ENCODE measurements around the gene NDUFA11.
"Not testable (repeated sequence)": the region's sequence is repeated elsewhere in the genome, so short reads cannot be mapped to it uniquely, and the experiment has no call there.

NDUFA11 gene

GRCh38 chr19:5880196-5880595, 23.4 kb downstream of the NDUFA11 start:
- no peak overlapping the region for H3K4me2 ChIP-seq (ENCODE audit: low read depth, low read length, poor library complexity, severe bottlenecking)
- H3K9ac ChIP-seq (ENCODE audit: low read depth, low read length, poor library complexity, severe bottlenecking): no peak overlapping the region
- no peaks in the 10 kb centered on the region for H4K20me1 ChIP-seq (ENCODE audit: insufficient read depth, low read length, poor library complexity, severe bottlenecking)
- H3K36me3 ChIP-seq (ENCODE audit: insufficient read depth, low read length): no peaks in the 10 kb centered on the region
- H3K79me2 ChIP-seq (ENCODE audit: insufficient read depth, low read length): no peaks in the 10 kb centered on the region
- no peak overlapping the region for H2AFZ ChIP-seq (ENCODE audit: low read length)
- no peaks in the 10 kb centered on the region for H3K27me3 ChIP-seq (ENCODE audit: insufficient read depth, low read length, poor library complexity, severe bottlenecking)
- no peaks in the 10 kb centered on the region for H3K9me3 ChIP-seq (ENCODE audit: insufficient read depth, low read depth, low read length)
- no peaks in the 10 kb centered on the region for H3K4me1 ChIP-seq (ENCODE audit: insufficient read depth, low read length, poor library complexity, severe bottlenecking)
- H3K4me3 ChIP-seq (ENCODE audit: low read length, poor library complexity, severe bottlenecking): no peak overlapping the region
- no peak for TF ChIP-seq CTCF (conservative IDR thresholded peaks at IDR 0.05; ENCODE audit: low read length)
- TF ChIP-seq EZH2phosphoT487 (IDR thresholded peaks at IDR 0.05; ENCODE audit: borderline replicate concordance): no peak
- H3K9me2 ChIP-seq (replicated peaks; ENCODE audit: low read depth, low read length): no peaks in the 10 kb centered on the region
- no peaks in the 10 kb centered on the region for H3F3A ChIP-seq (ENCODE audit: low read depth)

GRCh38 chr19:5877882-5878281, 25.7 kb downstream of the NDUFA11 start:
- no peaks in the 10 kb centered on the region for H4K20me1 ChIP-seq (ENCODE audit: insufficient read depth, low read length, poor library complexity, severe bottlenecking)
- no peaks in the 10 kb centered on the region for H3K36me3 ChIP-seq (ENCODE audit: insufficient read depth, low read length)
- no peaks in the 10 kb centered on the region for H3F3A ChIP-seq (ENCODE audit: low read depth)
- no peaks in the 10 kb centered on the region for H3K27me3 ChIP-seq (ENCODE audit: insufficient read depth, low read length, poor library complexity, severe bottlenecking)
- H2AFZ ChIP-seq (ENCODE audit: low read length): no peak overlapping the region
- H3K4me2 ChIP-seq (ENCODE audit: low read depth, low read length, poor library complexity, severe bottlenecking): no peak overlapping the region
- H3K9me3 ChIP-seq (ENCODE audit: insufficient read depth, low read depth, low read length): no peaks in the 10 kb centered on the region
- H3K9me2 ChIP-seq (replicated peaks; ENCODE audit: low read depth, low read length): no peaks in the 10 kb centered on the region
- no peaks in the 10 kb centered on the region for H3K4me1 ChIP-seq (ENCODE audit: insufficient read depth, low read length, poor library complexity, severe bottlenecking)
- no peak overlapping the region for H3K9ac ChIP-seq (ENCODE audit: low read depth, low read length, poor library complexity, severe bottlenecking)
- TF ChIP-seq CTCF (conservative IDR thresholded peaks at IDR 0.05; ENCODE audit: low read length): no peak
- no peak for TF ChIP-seq EZH2phosphoT487 (IDR thresholded peaks at IDR 0.05; ENCODE audit: borderline replicate concordance)
- no peaks in the 10 kb centered on the region for H3K79me2 ChIP-seq (ENCODE audit: insufficient read depth, low read length)
- no peak overlapping the region for H3K4me3 ChIP-seq (ENCODE audit: low read length, poor library complexity, severe bottlenecking)

- no peak overlapping the region for H3K4me3 ChIP-seq (ENCODE audit: low read length, poor library complexity, severe bottlenecking)
- no peaks in the 10 kb centered on the region for H3K79me2 ChIP-seq (ENCODE audit: insufficient read depth, low read length)
- H2AFZ ChIP-seq (ENCODE audit: low read length): no peak overlapping the region
- H3K9me2 ChIP-seq (replicated peaks; ENCODE audit: low read depth, low read length): no peaks in the 10 kb centered on the region
- no peak overlapping the region for H3K9ac ChIP-seq (ENCODE audit: low read depth, low read length, poor library complexity, severe bottlenecking)
- TF ChIP-seq EZH2phosphoT487 (IDR thresholded peaks at IDR 0.05; ENCODE audit: borderline replicate concordance) (no peak), CTCF (conservative IDR thresholded peaks at IDR 0.05; ENCODE audit: low read length) (no peak)
- H3K27me3 ChIP-seq (ENCODE audit: insufficient read depth, low read length, poor library complexity, severe bottlenecking): no peaks in the 10 kb centered on the region
- H3K4me1 ChIP-seq (ENCODE audit: insufficient read depth, low read length, poor library complexity, severe bottlenecking): no peaks in the 10 kb centered on the region
- no peaks in the 10 kb centered on the region for H4K20me1 ChIP-seq (ENCODE audit: insufficient read depth, low read length, poor library complexity, severe bottlenecking)
- no peaks in the 10 kb centered on the region for H3K36me3 ChIP-seq (ENCODE audit: insufficient read depth, low read length)
- H3F3A ChIP-seq (ENCODE audit: low read depth): no peaks in the 10 kb centered on the region
- H3K4me2 ChIP-seq (ENCODE audit: low read depth, low read length, poor library complexity, severe bottlenecking): no peak overlapping the region
- H3K9me3 ChIP-seq (ENCODE audit: insufficient read depth, low read depth, low read length): no peaks in the 10 kb centered on the region
Measured at GRCh38 chr19:5877427-5877826, 26.2 kb downstream of the NDUFA11 start.

- H3K4me1 ChIP-seq (ENCODE audit: insufficient read depth, low read length, poor library complexity, severe bottlenecking); H3K4me3 ChIP-seq (ENCODE audit: low read length, poor library complexity, severe bottlenecking); H4K20me1 ChIP-seq (ENCODE audit: insufficient read depth, low read length, poor library complexity, severe bottlenecking); H3K9me2 ChIP-seq (replicated peaks; ENCODE audit: low read depth, low read length); H3K27me3 ChIP-seq (ENCODE audit: insufficient read depth, low read length, poor library complexity, severe bottlenecking); H3F3A ChIP-seq (ENCODE audit: low read depth); H3K79me2 ChIP-seq (ENCODE audit: insufficient read depth, low read length); H3K4me2 ChIP-seq (ENCODE audit: low read depth, low read length, poor library complexity, severe bottlenecking); H3K9ac ChIP-seq (ENCODE audit: low read depth, low read length, poor library complexity, severe bottlenecking); H3K36me3 ChIP-seq (ENCODE audit: insufficient read depth, low read length); H2AFZ ChIP-seq (ENCODE audit: low read length); H3K9me3 ChIP-seq (ENCODE audit: insufficient read depth, low read depth, low read length): not testable (repeated sequence)
Measured at GRCh38 chr19:5874496-5874895, 29.1 kb downstream of the NDUFA11 start.

Measured in Loucy (cell line).